HCT116 (cell line): ENCODE data around the gene KRT79.

ENCODE experiments used
- ATF3 ChIP-seq: IDR thresholded peaks from 2 replicates; pipeline ENCODE4 v1.6.1; 2012
- CEBPB ChIP-seq: IDR thresholded peaks from 2 replicates; pipeline ENCODE4 v1.6.1; 2012; ENCODE audit warnings: low read depth
- CTCF ChIP-seq, 3 experiments: fragments of 200-600 bp in 1 of 3; sonication (generic) in 1 of 3; IDR thresholded peaks in 2 of 3; conservative IDR thresholded peaks in 1 of 3; 2 replicates each; pipeline ENCODE4 v1.5.1; 2012 to 2017; ENCODE audit warnings: low read depth in 2 of 3, low read length in 2 of 3, antibody characterized with exemption in 1 of 3, borderline replicate concordance in 1 of 3, control low read depth in 1 of 3, mild to moderate bottlenecking in 1 of 3, mixed read lengths in 1 of 3, mixed run types in 1 of 3, moderate library complexity in 1 of 3; ENCODE audit not compliant: insufficient read depth in 1 of 3
- EGR1 ChIP-seq: IDR thresholded peaks from 2 replicates; pipeline ENCODE4 v1.6.1; 2012; ENCODE audit warnings: low read depth
- JUND ChIP-seq: IDR thresholded peaks from 2 replicates; pipeline ENCODE4 v1.6.1; 2012
- POLR2A ChIP-seq: IDR thresholded peaks from 2 replicates; pipeline ENCODE4 v1.7.0; 2011; ENCODE audit warnings: borderline replicate concordance; ENCODE audit not compliant: insufficient read depth, insufficient read length; ENCODE audit errors: extremely low read depth
- POLR2AphosphoS5 ChIP-seq: IDR thresholded peaks from 2 replicates; pipeline ENCODE4 v1.6.1; 2011; ENCODE audit warnings: mild to moderate bottlenecking, low read depth, low read length, moderate library complexity
- REST ChIP-seq: IDR thresholded peaks from 2 replicates; pipeline ENCODE4 v1.6.1; 2012; ENCODE audit warnings: low read depth
- SRF ChIP-seq: IDR thresholded peaks from 2 replicates; pipeline ENCODE4 v1.6.1; 2012; ENCODE audit warnings: low read depth
- YY1 ChIP-seq: IDR thresholded peaks from 2 replicates; pipeline ENCODE4 v1.6.1; 2011; ENCODE audit warnings: low read length, low read depth, moderate library complexity, mild to moderate bottlenecking; ENCODE audit not compliant: insufficient replicate concordance; ENCODE audit errors: extremely low read depth
- ZFX ChIP-seq: fragments of 450-650 bp; IDR thresholded peaks from 2 replicates; pipeline ENCODE4 v1.6.1; 2017
- ZNF274 ChIP-seq: fragments of 200-500 bp; sonication (Bioruptor generic); IDR thresholded peaks from 2 replicates; pipeline ENCODE4 v1.6.1; 2014; ENCODE audit warnings: mild to moderate bottlenecking, low read depth, low read length, inconsistent platforms

- no peak for TF ChIP-seq CTCF (IDR thresholded peaks at IDR 0.05 in 2 of 3, conservative IDR thresholded peaks at IDR 0.05 in 1 of 3; ENCODE audit: borderline replicate concordance in 1 of 3, insufficient read depth in 1 of 3, low read depth in 2 of 3, low read length in 2 of 3)
- TF ChIP-seq POLR2AphosphoS5, result no peak
- TF ChIP-seq YY1, result no peak
- no peak for TF ChIP-seq EGR1
- no peak for TF ChIP-seq CEBPB
- TF ChIP-seq ZNF274, result no peak
- TF ChIP-seq JUND, result no peak
- TF ChIP-seq ATF3, result no peak
- TF ChIP-seq POLR2A, result no peak
- no peak for TF ChIP-seq REST
- no peak for TF ChIP-seq ZFX
- TF ChIP-seq SRF, result no peak
These were observed 33.5 kb upstream of the KRT79 start for GRCh38 chr12:52867642-52868041.
